ENCODE results near the gene TMC6. TPM values are rescaled to one million over a fixed set of nuclear protein-coding genes. Genes with fewer than 3 reads are reported as not detected.

TMC6 gene
- total RNA-seq, 1 donor from 2014 or later: 94.4 TPM

DNA sequence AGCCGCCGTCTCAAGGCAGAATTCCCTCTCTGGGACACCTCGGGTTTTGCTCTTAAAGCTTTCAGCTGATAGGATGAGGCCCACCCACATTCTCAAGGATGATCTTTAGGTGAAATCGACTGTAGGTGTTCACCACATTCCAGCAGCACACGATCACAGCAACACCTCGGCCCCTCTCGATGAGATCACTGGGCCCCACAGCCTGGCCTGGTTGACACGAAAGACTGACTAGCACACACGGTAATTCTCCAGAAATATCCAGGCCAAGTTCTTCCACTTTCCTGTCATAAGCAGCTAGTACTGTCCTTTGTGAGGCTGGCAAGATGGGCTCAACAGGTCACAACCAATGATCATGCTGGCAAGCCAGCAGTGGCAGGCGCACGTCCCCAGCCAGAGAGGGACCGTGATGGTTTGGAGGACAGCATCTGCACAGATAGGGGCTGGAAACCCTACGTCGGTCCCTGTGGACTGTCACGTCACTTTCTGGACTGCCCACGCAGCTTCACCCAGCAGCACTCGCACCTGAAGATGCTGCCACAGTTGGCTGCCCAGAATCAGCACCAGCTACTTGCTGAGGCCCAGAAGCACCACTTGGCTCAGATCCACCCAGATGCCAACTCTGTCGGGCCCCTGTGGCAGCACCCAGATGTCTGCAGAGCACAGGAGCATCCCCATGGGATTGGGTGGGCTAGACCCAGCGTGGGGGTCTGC lies 17.4 kb downstream of the TMC6 start:
- Mint-ChIP-seq H3K36me3 (peaks cover 7% of the 10 kb centered on the region), H3K4me3 (no peak overlapping the region), H3K9me3 (no peaks in the 10 kb centered on the region), H3K4me1 (ENCODE audit: unreplicated experiment) (peaks cover 6% of the 10 kb centered on the region), H3K27me3 (no peaks in the 10 kb centered on the region), H3K27ac (no peak overlapping the region)
- DNase-seq (ENCODE audit: extremely low spot score, unreplicated experiment): no peak
- TF ChIP-seq, protein P1, sequence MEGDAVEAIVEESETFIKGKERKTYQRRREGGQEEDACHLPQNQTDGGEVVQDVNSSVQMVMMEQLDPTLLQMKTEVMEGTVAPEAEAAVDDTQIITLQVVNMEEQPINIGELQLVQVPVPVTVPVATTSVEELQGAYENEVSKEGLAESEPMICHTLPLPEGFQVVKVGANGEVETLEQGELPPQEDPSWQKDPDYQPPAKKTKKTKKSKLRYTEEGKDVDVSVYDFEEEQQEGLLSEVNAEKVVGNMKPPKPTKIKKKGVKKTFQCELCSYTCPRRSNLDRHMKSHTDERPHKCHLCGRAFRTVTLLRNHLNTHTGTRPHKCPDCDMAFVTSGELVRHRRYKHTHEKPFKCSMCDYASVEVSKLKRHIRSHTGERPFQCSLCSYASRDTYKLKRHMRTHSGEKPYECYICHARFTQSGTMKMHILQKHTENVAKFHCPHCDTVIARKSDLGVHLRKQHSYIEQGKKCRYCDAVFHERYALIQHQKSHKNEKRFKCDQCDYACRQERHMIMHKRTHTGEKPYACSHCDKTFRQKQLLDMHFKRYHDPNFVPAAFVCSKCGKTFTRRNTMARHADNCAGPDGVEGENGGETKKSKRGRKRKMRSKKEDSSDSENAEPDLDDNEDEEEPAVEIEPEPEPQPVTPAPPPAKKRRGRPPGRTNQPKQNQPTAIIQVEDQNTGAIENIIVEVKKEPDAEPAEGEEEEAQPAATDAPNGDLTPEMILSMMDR (conservative IDR thresholded peaks at IDR 0.05): no peak

DNA sequence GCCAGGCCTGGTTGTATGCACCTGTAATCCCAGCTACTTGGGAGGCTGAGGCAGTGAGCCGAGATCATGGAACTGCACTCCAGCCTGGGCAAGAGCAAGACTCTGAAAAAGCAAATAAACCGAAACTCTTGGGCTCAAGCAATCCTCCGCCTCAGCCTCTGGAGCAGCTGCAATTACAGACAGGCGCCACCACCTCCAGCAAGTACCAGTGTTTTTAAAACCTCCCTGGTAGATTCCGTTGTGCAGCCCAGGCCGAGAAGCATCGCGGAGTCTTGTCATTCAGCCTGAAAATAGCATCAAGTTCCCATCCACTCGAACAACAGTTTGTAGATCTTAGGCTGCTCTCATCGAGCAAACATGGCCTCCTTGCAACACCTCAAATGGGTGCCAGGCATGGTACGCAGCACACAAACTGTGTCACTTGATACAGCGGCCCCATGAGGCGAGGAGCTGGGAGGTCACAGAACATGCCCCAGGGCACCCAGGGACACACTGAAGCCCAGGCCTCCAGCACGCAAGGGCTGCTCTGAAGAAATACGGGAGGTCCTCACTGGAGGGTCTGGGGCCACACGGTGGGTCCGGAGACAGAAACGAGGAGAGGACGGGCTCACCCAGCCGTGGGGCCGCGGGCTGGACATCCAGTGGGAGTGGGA lies 18.1 kb downstream of the TMC6 start:
- no peak for DNase-seq (ENCODE audit: extremely low spot score, unreplicated experiment)
- TF ChIP-seq, protein P1 (conservative IDR thresholded peaks at IDR 0.05): no peak
- Mint-ChIP-seq H3K9me3 (no peaks in the 10 kb centered on the region), H3K4me3 (no peak overlapping the region), H3K27ac (peak overlapping the region; percentile 72), H3K36me3 (peaks cover 7% of the 10 kb centered on the region), H3K27me3 (no peaks in the 10 kb centered on the region), H3K4me1 (ENCODE audit: unreplicated experiment) (peaks cover 6% of the 10 kb centered on the region)

DNA sequence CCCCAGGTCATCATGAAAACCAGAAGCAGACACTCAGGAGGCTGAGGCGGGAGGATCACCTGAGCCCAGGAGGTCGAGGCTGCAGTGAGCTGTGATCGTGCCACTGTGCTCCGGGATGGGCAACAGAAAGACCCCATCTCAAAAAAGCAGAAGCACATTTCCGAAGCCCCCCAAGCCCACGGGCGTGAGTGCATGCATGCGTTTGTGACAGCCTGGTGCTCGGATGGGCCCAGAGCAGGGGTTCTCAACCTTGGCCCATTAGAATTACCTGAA lies 19.1 kb downstream of the TMC6 start:
- TF ChIP-seq, protein P1 (conservative IDR thresholded peaks at IDR 0.05): no peak
- H3K4me1 Mint-ChIP-seq (ENCODE audit: unreplicated experiment): peaks cover 6% of the 10 kb centered on the region
- no peak overlapping the region for H3K27ac Mint-ChIP-seq
- no peaks in the 10 kb centered on the region for H3K27me3 Mint-ChIP-seq
- H3K9me3 Mint-ChIP-seq: no peaks in the 10 kb centered on the region
- no peak overlapping the region for H3K4me3 Mint-ChIP-seq
- peaks cover 7% of the 10 kb centered on the region for H3K36me3 Mint-ChIP-seq
- DNase-seq (ENCODE audit: extremely low spot score, unreplicated experiment): no peak

DNA sequence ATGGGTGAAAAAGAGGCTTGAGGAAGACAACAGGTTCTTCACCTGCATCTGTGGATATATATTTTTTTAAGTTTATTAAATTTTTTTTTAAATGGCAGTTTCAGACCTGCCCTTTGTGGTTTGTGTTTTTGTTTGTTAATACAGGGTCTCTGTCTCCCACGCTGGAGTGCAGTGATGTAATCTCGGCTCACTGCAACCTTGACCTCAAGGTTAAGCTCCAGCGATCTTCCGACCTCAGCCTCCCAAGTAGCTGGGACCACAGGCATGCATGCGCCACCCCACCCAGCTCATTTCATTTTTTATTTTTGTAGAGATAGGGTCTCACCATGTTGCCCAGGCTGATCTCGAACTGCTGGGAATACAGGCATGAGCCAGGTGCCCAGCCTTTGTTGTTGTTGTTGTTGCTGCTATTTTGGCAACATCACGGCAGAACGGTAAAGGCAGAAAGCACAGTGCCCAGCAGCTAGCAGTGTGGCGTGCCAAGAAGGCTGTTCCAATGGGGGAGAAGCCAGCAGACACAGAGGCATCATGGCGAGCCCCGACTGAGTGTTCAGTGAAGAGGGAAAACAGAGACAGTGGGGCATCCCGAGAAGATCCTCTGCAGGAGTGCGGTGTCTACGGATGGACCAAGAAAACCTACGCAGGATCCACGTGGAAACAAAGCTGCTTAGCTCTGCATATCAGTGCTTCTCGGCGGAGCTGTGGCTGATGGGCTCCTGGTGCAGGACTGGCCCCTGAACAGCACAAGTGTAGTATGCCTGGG lies 19.6 kb downstream of the TMC6 start:
- peaks cover 8% of the 10 kb centered on the region for H3K36me3 Mint-ChIP-seq
- TF ChIP-seq, protein P1 (conservative IDR thresholded peaks at IDR 0.05): no peak
- H3K4me1 Mint-ChIP-seq (ENCODE audit: unreplicated experiment): peaks cover 6% of the 10 kb centered on the region
- no peaks in the 10 kb centered on the region for H3K27me3 Mint-ChIP-seq
- H3K27ac Mint-ChIP-seq: no peak overlapping the region
- no peak for DNase-seq (ENCODE audit: extremely low spot score, unreplicated experiment)
- no peaks in the 10 kb centered on the region for H3K9me3 Mint-ChIP-seq
- no peak overlapping the region for H3K4me3 Mint-ChIP-seq

DNA sequence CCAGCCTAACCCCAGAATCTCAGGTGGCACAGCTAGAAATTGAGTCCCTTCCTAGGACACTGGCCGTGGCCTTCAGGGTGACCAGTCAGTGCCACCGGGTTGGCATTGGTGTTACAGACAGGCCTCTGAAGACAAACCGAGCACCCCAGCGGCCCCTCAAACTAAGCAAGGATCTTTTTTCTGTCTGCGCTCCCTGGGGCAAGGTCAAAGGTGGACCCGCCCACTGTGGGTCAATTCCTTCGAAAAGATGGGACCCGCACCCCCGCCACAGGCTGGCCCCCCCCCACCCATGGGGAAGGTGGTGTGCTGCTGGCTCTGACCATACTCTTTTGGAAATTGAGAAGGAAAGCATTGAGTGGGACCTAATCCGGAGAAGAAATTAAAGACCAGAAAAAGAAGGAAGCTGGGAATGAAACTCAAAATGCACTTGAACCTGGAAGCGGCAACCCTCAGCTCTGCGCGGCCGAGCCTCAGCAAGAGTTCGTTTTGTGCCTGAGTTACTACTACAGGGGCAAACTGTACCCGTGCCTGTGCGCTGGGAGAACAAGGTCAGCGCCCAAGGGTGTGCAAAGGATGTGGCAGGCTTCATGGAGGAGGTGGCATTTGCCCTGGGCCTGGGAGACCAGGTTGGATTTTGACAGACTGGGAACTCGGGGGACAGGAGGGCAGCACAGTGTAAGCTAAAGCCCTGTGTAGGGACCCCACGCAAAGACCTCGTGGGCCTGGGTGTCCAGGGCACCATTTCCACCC lies 20.4 kb downstream of the TMC6 start:
- no peak overlapping the region for H3K4me3 Mint-ChIP-seq
- no peak overlapping the region for H3K27ac Mint-ChIP-seq
- H3K27me3 Mint-ChIP-seq: no peaks in the 10 kb centered on the region
- TF ChIP-seq, protein P1 (conservative IDR thresholded peaks at IDR 0.05): no peak
- peaks cover 6% of the 10 kb centered on the region for H3K4me1 Mint-ChIP-seq (ENCODE audit: unreplicated experiment)
- H3K9me3 Mint-ChIP-seq: no peaks in the 10 kb centered on the region
- H3K36me3 Mint-ChIP-seq: peaks cover 12% of the 10 kb centered on the region
- DNase-seq (ENCODE audit: extremely low spot score, unreplicated experiment): no peak
